IMR-90 (cell line): Measurements from ENCODE around the gene COL4A3. TPM values are rescaled to one million over a fixed set of nuclear protein-coding genes. Genes with fewer than 3 reads are reported as not detected.
A peak's percentile ranks its signal among the peaks of the same experiment; 100 is the strongest.

Experiments
- ATAC-seq: fragments of 200-7000 bp; cut with Tn5 transposase; 2 replicates; pipeline ENCODE4 v1.9.1; 2020; ENCODE audit warnings: low read depth, mild to moderate bottlenecking, moderate library complexity
- BruUV-seq: library from RNA; stranded (reverse); fragments of 400-500 nt; replicated peaks from 2 replicates; lab custom pipeline; 2021; lab: Mats Ljungman, UMichigan
- CTCF ChIA-PET: fragments of 300-600 bp; formaldehyde crosslinking; extraction: SDS; loops from one replicate; lab custom pipeline; 2021; ENCODE audit warnings: antibody characterized with exemption; lab: Yijun Ruan, JAX
- POLR2A ChIA-PET: fragments of 300-600 bp; sonication (Branson Sonifier 250); formaldehyde crosslinking; loops from one replicate; lab custom pipeline; 2022; ENCODE audit warnings: antibody characterized with exemption; ENCODE audit not compliant: unreplicated experiment; lab: Charles Lee
- DNase-seq: peaks from one replicate; pipeline ENCODE4 v3.0.0; 2013
- H2AFZ ChIP-seq: replicated peaks from 2 replicates; pipeline ENCODE3; 2013; ENCODE audit warnings: low read length, mild to moderate bottlenecking; ENCODE audit not compliant: poor library complexity
- H2AK5ac ChIP-seq: 2 replicates; pipeline ENCODE4 v1.6.1; 2013; ENCODE audit warnings: low read depth, low read length, inconsistent platforms
- H2AK9ac ChIP-seq: replicated peaks from 2 replicates; pipeline ENCODE3; 2013; ENCODE audit warnings: mild to moderate bottlenecking, low read depth, low read length, moderate library complexity; ENCODE audit not compliant: poor library complexity
- H2BK120ac ChIP-seq: 2 replicates; pipeline ENCODE4 v1.6.1; 2013; ENCODE audit warnings: low read depth, low read length, inconsistent platforms
- H2BK15ac ChIP-seq: 3 replicates; pipeline ENCODE4 v1.6.1; 2013; ENCODE audit warnings: low read depth, low read length, inconsistent platforms
- H2BK20ac ChIP-seq: 2 replicates; pipeline ENCODE4 v1.6.1; 2013; ENCODE audit warnings: low read depth, mild to moderate bottlenecking, inconsistent platforms, low read length, moderate library complexity
- H2BK5ac ChIP-seq: 2 replicates; pipeline ENCODE4 v1.6.1; 2013; ENCODE audit warnings: mild to moderate bottlenecking, low read depth, low read length, inconsistent platforms; ENCODE audit not compliant: poor library complexity, severe bottlenecking
- H3K14ac ChIP-seq: replicated peaks from 2 replicates; pipeline ENCODE4 v1.6.1; 2013; ENCODE audit warnings: low read depth, low read length, inconsistent platforms
- H3K18ac ChIP-seq: 2 replicates; pipeline ENCODE4 v1.6.1; 2013; ENCODE audit warnings: low read depth, low read length, control low read depth
- H3K23ac ChIP-seq: 2 replicates; pipeline ENCODE4 v1.6.1; 2013; ENCODE audit warnings: low read depth, low read length, inconsistent platforms
- H3K27ac ChIP-seq: 2 replicates; pipeline ENCODE4 v1.5.1; 2013; ENCODE audit warnings: mild to moderate bottlenecking, control low read depth, low read length; ENCODE audit not compliant: insufficient read depth
- H3K27me3 ChIP-seq: 2 replicates; pipeline ENCODE4 v1.6.1; 2013; ENCODE audit warnings: low read length; ENCODE audit not compliant: control insufficient read depth, insufficient read depth
- H3K36me3 ChIP-seq: 2 replicates; pipeline ENCODE4 v1.6.1; 2013; ENCODE audit warnings: low read length, mixed read lengths; ENCODE audit not compliant: control insufficient read depth, insufficient read depth
- H3K4ac ChIP-seq: 2 replicates; pipeline ENCODE4 v1.6.1; 2013; ENCODE audit warnings: low read depth, low read length, inconsistent platforms
- H3K4me1 ChIP-seq: 2 replicates; pipeline ENCODE4 v1.6.1; 2013; ENCODE audit warnings: low read length, mixed read lengths; ENCODE audit not compliant: control insufficient read depth, insufficient read depth
- H3K4me2 ChIP-seq: 2 replicates; pipeline ENCODE4 v1.6.1; 2013; ENCODE audit warnings: low read depth, mild to moderate bottlenecking, control low read depth, low read length, moderate library complexity
- H3K4me3 ChIP-seq: 2 replicates; pipeline ENCODE4 v1.5.1; 2013; ENCODE audit warnings: low read depth, mild to moderate bottlenecking, control low read depth, low read length, moderate library complexity; ENCODE audit not compliant: insufficient read depth
- H3K56ac ChIP-seq: 2 replicates; pipeline ENCODE4 v1.6.1; 2013; ENCODE audit warnings: low read length, inconsistent platforms; ENCODE audit not compliant: insufficient read depth; ENCODE audit errors: extremely low read depth
- H3K79me1 ChIP-seq, 2 experiments: 2 replicates each; pipeline ENCODE4 v1.6.1; 2013; ENCODE audit warnings: low read length in 2 of 2, inconsistent platforms in 1 of 2, low read depth in 1 of 2
- H3K9ac ChIP-seq: 2 replicates; pipeline ENCODE4 v1.6.1; 2013; ENCODE audit warnings: low read depth, low read length, control low read depth
- H3K9me1 ChIP-seq: 2 replicates; pipeline ENCODE4 v1.6.1; 2013; ENCODE audit warnings: low read length, inconsistent platforms; ENCODE audit not compliant: insufficient read depth
- H3K9me3 ChIP-seq: 2 replicates; pipeline ENCODE4 v1.6.1; 2013; ENCODE audit warnings: low read length; ENCODE audit not compliant: control insufficient read depth, insufficient read depth
- H4K20me1 ChIP-seq: 2 replicates; pipeline ENCODE4 v1.6.1; 2013; ENCODE audit warnings: low read length, inconsistent platforms; ENCODE audit not compliant: insufficient read depth
- H4K5ac ChIP-seq: 2 replicates; pipeline ENCODE4 v1.6.1; 2013; ENCODE audit warnings: mild to moderate bottlenecking, low read depth, low read length, control low read depth
- H4K8ac ChIP-seq, 2 experiments: 2 replicates each; pipeline ENCODE4 v1.6.1; 2013; ENCODE audit warnings: low read depth in 2 of 2, low read length in 2 of 2, control low read depth in 1 of 2, inconsistent platforms in 1 of 2
- H4K91ac ChIP-seq: 2 replicates; pipeline ENCODE4 v1.6.1; 2013; ENCODE audit warnings: low read depth, low read length, inconsistent platforms; ENCODE audit not compliant: insufficient read depth
- BHLHE40 ChIP-seq: fragments of 150-350 bp; IDR thresholded peaks from 2 replicates; pipeline ENCODE4 v1.6.1; 2016; ENCODE audit warnings: mild to moderate bottlenecking, low read depth, low read length
- CEBPB ChIP-seq: IDR thresholded peaks from 2 replicates; pipeline ENCODE4 v1.6.1; 2012; ENCODE audit warnings: low read depth, low read length, improper control_type of control experiment
- CHD1 ChIP-seq: IDR thresholded peaks from 2 replicates; pipeline ENCODE4 v1.6.1; 2012; ENCODE audit warnings: low read depth, low read length, improper control_type of control experiment
- MAFK ChIP-seq: IDR thresholded peaks from 2 replicates; pipeline ENCODE4 v1.6.1; 2012; ENCODE audit warnings: low read depth, low read length, improper control_type of control experiment
- MXI1 ChIP-seq: IDR thresholded peaks from 2 replicates; pipeline ENCODE4 v1.6.1; 2012; ENCODE audit warnings: low read depth, mild to moderate bottlenecking, low read length, moderate library complexity, borderline replicate concordance
- POLR2A ChIP-seq: IDR thresholded peaks from 2 replicates; pipeline ENCODE4 v1.6.1; 2012; ENCODE audit warnings: mild to moderate bottlenecking, low read depth, low read length
- RAD21 ChIP-seq: IDR thresholded peaks from 2 replicates; pipeline ENCODE4 v1.6.1; 2012; ENCODE audit warnings: low read length, improper control_type of control experiment
- RCOR1 ChIP-seq: IDR thresholded peaks from 2 replicates; pipeline ENCODE4 v1.6.1; 2012; ENCODE audit warnings: mild to moderate bottlenecking, low read length, improper control_type of control experiment; ENCODE audit not compliant: insufficient replicate concordance
- SMC3 ChIP-seq: fragments of 150-350 bp; IDR thresholded peaks from 2 replicates; pipeline ENCODE4 v1.6.1; 2016; ENCODE audit warnings: low read depth, mild to moderate bottlenecking, antibody characterized with exemption, low read length, moderate library complexity
- WGBS, 2 experiments: methylation state at CpG; one replicate each; pipeline versions ENCODE4 v1.1.5 to v1.1.7; 2013; ENCODE audit warnings: missing lambda C conversion rate in 2 of 2; ENCODE audit not compliant: insufficient read length in 1 of 2; ENCODE audit errors: extremely low coverage in 2 of 2; 5-methylcytosine and 5-hydroxymethylcytosine counted together
- dilution Hi-C: fragments of 300-500 bp; cut with HindIII; formaldehyde crosslinking; loops from one replicate; pipeline ENCODE4 v1.14.3; 2018; ENCODE audit warnings: low sequenced_read_pairs; ENCODE audit not compliant: unreplicated experiment
- in situ Hi-C: fragments of 300-500 bp; cut with MboI; formaldehyde crosslinking; loops from 3 replicates; pipeline ENCODE4 v1.14.3; 2019; ENCODE audit warnings: low sequenced_read_pairs, inconsistent platforms, mixed read lengths
- intact Hi-C: fragments of 100-400 bp; cut with micrococcal nuclease; formaldehyde crosslinking; loops from 2 replicates; pipeline ENCODE4 v1.10.0; 2022
- polyA plus RNA-seq, 3 experiments: library from polyadenylated mRNA; depleted of rRNA; stranded (reverse); fragments of >200 nt; gene quantifications; 2 replicates each; pipeline ENCODE4 v1.2.3, GENCODE V29; 2012; ENCODE audit warnings: low replicate concordance in 1 of 3
- total RNA-seq: library from RNA; depleted of rRNA; stranded (reverse); fragments of >200 nt; gene quantifications from 2 replicates; pipeline ENCODE4 v1.2.3, GENCODE V29; 2012
- TF ChIP-seq, protein P1 (sequence below): conservative IDR thresholded peaks from 2 replicates; pipeline ENCODE4 v1.5.1; 2012; ENCODE audit warnings: mild to moderate bottlenecking, low read depth, low read length, improper control_type of control experiment
- TF ChIP-seq, protein P2 (sequence below): fragments of 150-350 bp; IDR thresholded peaks from 2 replicates; pipeline ENCODE4 v1.6.1; 2017; ENCODE audit warnings: mild to moderate bottlenecking, antibody characterized with exemption, low read length, low read depth

Gene COL4A3
- total and polyA plus RNA-seq, 2 of the 4 experiments (the other 2 are of a cell fraction) = not detected

DNA sequence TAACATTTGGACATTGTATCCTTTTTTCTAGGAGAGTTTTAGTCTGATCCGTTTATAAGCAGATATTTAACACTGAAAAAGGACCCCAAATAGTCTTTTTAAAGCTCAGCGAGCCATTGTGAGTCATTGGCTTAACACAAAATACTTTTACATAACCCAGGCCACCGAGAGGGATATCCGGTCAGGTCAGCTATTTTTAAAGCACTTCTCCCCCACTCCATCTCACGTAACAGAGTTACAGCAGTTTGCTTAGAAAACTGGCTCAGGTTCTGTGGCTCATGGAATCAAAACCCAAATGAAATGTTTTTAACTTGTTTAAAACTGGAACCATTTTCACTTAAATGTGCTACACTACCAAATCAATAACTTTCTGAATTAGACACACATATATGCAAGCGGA, 23.9 kb downstream of the COL4A3 start:
- Histone ChIP-seq H2BK120ac (no peak overlapping the region), H2BK15ac (no peak overlapping the region), H3K4me1 (no peaks in the 10 kb centered on the region), H3K4me2 (no peak overlapping the region), H3K36me3 (no peaks in the 10 kb centered on the region), H3K18ac (no peak overlapping the region), H3K9ac (no peak overlapping the region), H3K9me1 (no peaks in the 10 kb centered on the region), H3K9me3 (no peaks in the 10 kb centered on the region), H3K4ac (no peak overlapping the region), H3K23ac (no peak overlapping the region), H3K27ac (no peak overlapping the region), H2BK5ac (no peak overlapping the region), H3K14ac (no peak overlapping the region), H4K20me1 (no peaks in the 10 kb centered on the region), H4K91ac (no peak overlapping the region), H4K8ac (no peak overlapping the region), H3K4me3 (no peak overlapping the region), H2AK5ac (no peak overlapping the region), H3K79me1 (no peaks in the 10 kb centered on the region), H3K56ac (no peak overlapping the region), H2AFZ (no peak overlapping the region), H4K5ac (no peak overlapping the region), H2BK20ac (no peak overlapping the region), H2AK9ac (no peak overlapping the region), H3K27me3 (no peaks in the 10 kb centered on the region)
- ChIA-PET CTCF (interaction anchor here (1.1 kb wide), 1 partner anchor 50 kb away, joined by 3 read pairs; no protein-coding TSS in a partner anchor), POLR2A (no interaction called here)
- BruUV-seq = no TSS peak
- peak; percentile 1 for DNase-seq
- in situ Hi-C loops (no loop called here), intact Hi-C loops (no loop called here), dilution Hi-C loops (no loop called here)
- no peak for TF ChIP-seq SMC3
- TF ChIP-seq MAFK = no peak
- TF ChIP-seq BHLHE40 = no peak
- no peak for TF ChIP-seq RAD21
- TF ChIP-seq, protein P1, sequence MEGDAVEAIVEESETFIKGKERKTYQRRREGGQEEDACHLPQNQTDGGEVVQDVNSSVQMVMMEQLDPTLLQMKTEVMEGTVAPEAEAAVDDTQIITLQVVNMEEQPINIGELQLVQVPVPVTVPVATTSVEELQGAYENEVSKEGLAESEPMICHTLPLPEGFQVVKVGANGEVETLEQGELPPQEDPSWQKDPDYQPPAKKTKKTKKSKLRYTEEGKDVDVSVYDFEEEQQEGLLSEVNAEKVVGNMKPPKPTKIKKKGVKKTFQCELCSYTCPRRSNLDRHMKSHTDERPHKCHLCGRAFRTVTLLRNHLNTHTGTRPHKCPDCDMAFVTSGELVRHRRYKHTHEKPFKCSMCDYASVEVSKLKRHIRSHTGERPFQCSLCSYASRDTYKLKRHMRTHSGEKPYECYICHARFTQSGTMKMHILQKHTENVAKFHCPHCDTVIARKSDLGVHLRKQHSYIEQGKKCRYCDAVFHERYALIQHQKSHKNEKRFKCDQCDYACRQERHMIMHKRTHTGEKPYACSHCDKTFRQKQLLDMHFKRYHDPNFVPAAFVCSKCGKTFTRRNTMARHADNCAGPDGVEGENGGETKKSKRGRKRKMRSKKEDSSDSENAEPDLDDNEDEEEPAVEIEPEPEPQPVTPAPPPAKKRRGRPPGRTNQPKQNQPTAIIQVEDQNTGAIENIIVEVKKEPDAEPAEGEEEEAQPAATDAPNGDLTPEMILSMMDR = no peak
- no peak for TF ChIP-seq CEBPB
- TF ChIP-seq CHD1 = no peak
- TF ChIP-seq POLR2A = no peak
- TF ChIP-seq RCOR1 = no peak
- TF ChIP-seq, protein P2, sequence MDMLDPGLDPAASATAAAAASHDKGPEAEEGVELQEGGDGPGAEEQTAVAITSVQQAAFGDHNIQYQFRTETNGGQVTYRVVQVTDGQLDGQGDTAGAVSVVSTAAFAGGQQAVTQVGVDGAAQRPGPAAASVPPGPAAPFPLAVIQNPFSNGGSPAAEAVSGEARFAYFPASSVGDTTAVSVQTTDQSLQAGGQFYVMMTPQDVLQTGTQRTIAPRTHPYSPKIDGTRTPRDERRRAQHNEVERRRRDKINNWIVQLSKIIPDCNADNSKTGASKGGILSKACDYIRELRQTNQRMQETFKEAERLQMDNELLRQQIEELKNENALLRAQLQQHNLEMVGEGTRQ = no peak
- no peak for TF ChIP-seq MXI1
- no peak for ATAC-seq
- WGBS, 2 experiments = no CpG with 5 or more reads among the region's 6 CpGs
